Measurements from ENCODE around the gene RNPEPL1. TPM values are rescaled to one million over a fixed set of nuclear protein-coding genes. Genes with fewer than 3 reads are reported as not detected.

Gene RNPEPL1
- total RNA-seq, 2 donors from 2014 or later = 27.2 to 52.7 TPM

GRCh38 chr2:240594511-240595380, 26.5 kb downstream of the RNPEPL1 start:
- no peak overlapping the region for H3K27ac Mint-ChIP-seq
- peaks cover 18% of the 10 kb centered on the region for H3K36me3 Mint-ChIP-seq (ENCODE audit: low read depth)
- no peak for ATAC-seq (replicated peaks)
- H3K9me3 Mint-ChIP-seq = no peaks in the 10 kb centered on the region
- H3K4me1 Mint-ChIP-seq = peaks cover 3% of the 10 kb centered on the region
- no peak overlapping the region for H3K4me3 Mint-ChIP-seq
- H3K27me3 Mint-ChIP-seq = no peaks in the 10 kb centered on the region

GRCh38 chr2:240595381-240596079, 27.2 kb downstream of the RNPEPL1 start:
- H3K36me3 Mint-ChIP-seq (ENCODE audit: low read depth) = peaks cover 18% of the 10 kb centered on the region
- no peaks in the 10 kb centered on the region for H3K9me3 Mint-ChIP-seq
- no peak for ATAC-seq (replicated peaks)
- H3K4me3 Mint-ChIP-seq = no peak overlapping the region
- H3K27me3 Mint-ChIP-seq = no peaks in the 10 kb centered on the region
- H3K4me1 Mint-ChIP-seq = peaks cover 3% of the 10 kb centered on the region
- H3K27ac Mint-ChIP-seq = no peak overlapping the region

DNA sequence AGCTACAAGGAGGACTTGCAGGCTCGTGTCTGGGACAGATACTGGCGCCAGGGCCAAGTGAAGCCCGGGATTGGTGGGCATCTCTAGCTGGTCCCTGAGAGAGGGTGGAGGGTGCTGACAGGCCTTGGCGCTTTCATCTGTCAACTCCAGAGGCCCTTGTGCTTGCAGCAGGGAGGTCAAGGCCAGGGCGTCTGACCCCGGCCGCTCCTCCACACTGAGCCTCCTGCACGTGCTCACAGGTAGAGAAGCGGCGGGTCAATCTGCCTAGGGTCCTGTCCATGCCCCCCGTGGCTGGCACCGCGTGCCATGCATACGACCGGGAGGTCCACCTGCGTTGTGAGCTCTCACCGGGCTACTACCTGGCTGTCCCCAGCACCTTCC, 27.8 kb downstream of the RNPEPL1 start:
- Mint-ChIP-seq H3K4me1 (peaks cover 3% of the 10 kb centered on the region), H3K36me3 (ENCODE audit: low read depth) (peaks cover 18% of the 10 kb centered on the region), H3K4me3 (no peak overlapping the region), H3K27me3 (no peaks in the 10 kb centered on the region), H3K9me3 (no peaks in the 10 kb centered on the region), H3K27ac (no peak overlapping the region)
- no peak for ATAC-seq (replicated peaks)

- Mint-ChIP-seq H3K27me3 (no peaks in the 10 kb centered on the region), H3K4me3 (no peak overlapping the region), H3K36me3 (ENCODE audit: low read depth) (peaks cover 16% of the 10 kb centered on the region), H3K27ac (no peak overlapping the region), H3K9me3 (no peaks in the 10 kb centered on the region), H3K4me1 (peaks cover 1% of the 10 kb centered on the region)
- ATAC-seq (replicated peaks) = no peak
Measured at GRCh38 chr2:240596491-240596931, 28.2 kb downstream of the RNPEPL1 start.

GRCh38 chr2:240597054-240597418, 28.8 kb downstream of the RNPEPL1 start:
- Mint-ChIP-seq H3K4me1 (no peaks in the 10 kb centered on the region), H3K4me3 (no peak overlapping the region), H3K27me3 (no peaks in the 10 kb centered on the region), H3K27ac (no peak overlapping the region), H3K36me3 (ENCODE audit: low read depth) (peaks cover 12% of the 10 kb centered on the region), H3K9me3 (no peaks in the 10 kb centered on the region)
- no peak for ATAC-seq (replicated peaks)

- no peaks in the 10 kb centered on the region for H3K9me3 Mint-ChIP-seq
- H3K4me3 Mint-ChIP-seq = no peak overlapping the region
- H3K36me3 Mint-ChIP-seq (ENCODE audit: low read depth) = peaks cover 8% of the 10 kb centered on the region
- H3K27me3 Mint-ChIP-seq = no peaks in the 10 kb centered on the region
- no peak overlapping the region for H3K27ac Mint-ChIP-seq
- H3K4me1 Mint-ChIP-seq = no peaks in the 10 kb centered on the region
- ATAC-seq (replicated peaks) = no peak
Measured at GRCh38 chr2:240597419-240598181, 29.3 kb downstream of the RNPEPL1 start.

DNA sequence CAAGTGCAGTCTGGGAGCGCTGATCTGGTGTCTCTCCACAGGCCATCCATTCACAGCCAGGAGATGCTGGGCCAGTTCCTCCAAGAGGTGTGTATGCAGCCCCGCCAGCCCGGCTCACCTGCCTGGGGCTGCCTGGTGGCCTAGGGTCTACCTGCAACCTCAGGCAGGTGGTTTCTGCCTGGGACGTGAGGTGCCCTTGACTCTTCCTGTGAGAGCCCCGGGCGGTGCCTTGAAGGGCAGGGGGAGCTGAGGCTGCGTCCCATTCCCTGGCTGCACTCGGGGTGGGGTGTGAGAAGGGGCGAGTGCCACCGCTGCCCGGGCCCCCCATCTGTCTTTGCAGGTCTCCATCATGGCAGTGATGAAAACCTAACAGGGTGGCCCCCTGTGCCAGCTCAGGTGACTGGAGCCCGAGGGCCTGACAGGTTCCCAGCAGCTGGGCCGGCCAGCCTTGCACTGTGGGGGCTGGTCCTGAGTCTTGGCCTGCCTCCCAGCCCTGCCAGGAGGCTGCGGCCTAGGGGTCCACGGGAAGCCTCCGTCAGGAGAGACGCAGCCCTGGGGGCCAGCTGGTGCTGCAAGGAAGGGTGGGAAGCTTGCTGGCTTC, 30.1 kb downstream of the RNPEPL1 start:
- no peak for ATAC-seq (replicated peaks)
- Mint-ChIP-seq H3K9me3 (no peaks in the 10 kb centered on the region), H3K36me3 (ENCODE audit: low read depth) (peaks cover 6% of the 10 kb centered on the region), H3K4me3 (no peak overlapping the region), H3K27ac (no peak overlapping the region), H3K27me3 (no peaks in the 10 kb centered on the region), H3K4me1 (no peaks in the 10 kb centered on the region)

DNA sequence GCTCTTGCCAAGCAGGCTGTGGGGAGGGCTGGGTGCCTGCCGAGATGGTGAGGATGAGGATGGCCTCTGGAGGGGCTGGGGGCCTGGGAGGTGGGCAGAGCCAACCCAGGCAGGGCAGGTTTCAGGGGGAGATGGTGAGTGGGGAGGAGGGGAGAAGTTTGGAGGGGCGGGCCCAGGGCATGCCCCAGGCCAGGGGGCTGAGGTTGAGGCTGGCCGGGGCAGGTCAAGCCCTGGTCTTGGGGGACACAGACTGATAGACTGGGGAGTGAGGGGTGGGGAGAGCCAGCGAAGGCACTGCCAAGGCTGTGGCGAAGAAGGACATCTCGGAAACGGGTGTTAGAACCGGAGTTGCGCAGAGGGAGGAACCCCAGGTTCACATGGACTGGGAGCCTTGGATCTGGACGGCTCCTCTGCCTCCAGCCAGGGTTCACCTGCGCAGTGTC, 30.9 kb downstream of the RNPEPL1 start:
- Mint-ChIP-seq H3K4me3 (no peak overlapping the region), H3K27me3 (no peaks in the 10 kb centered on the region), H3K4me1 (no peaks in the 10 kb centered on the region), H3K36me3 (ENCODE audit: low read depth) (peaks cover 6% of the 10 kb centered on the region), H3K27ac (peak overlapping the region; percentile 33), H3K9me3 (no peaks in the 10 kb centered on the region)
- no peak for ATAC-seq (replicated peaks)

GRCh38 chr2:240600451-240600961, 32.2 kb downstream of the RNPEPL1 start:
- no peaks in the 10 kb centered on the region for H3K27me3 Mint-ChIP-seq
- no peaks in the 10 kb centered on the region for H3K4me1 Mint-ChIP-seq
- no peak overlapping the region for H3K4me3 Mint-ChIP-seq
- H3K27ac Mint-ChIP-seq = no peak overlapping the region
- H3K9me3 Mint-ChIP-seq = no peaks in the 10 kb centered on the region
- ATAC-seq (replicated peaks) = no peak
- peaks cover 6% of the 10 kb centered on the region for H3K36me3 Mint-ChIP-seq (ENCODE audit: low read depth)

DNA sequence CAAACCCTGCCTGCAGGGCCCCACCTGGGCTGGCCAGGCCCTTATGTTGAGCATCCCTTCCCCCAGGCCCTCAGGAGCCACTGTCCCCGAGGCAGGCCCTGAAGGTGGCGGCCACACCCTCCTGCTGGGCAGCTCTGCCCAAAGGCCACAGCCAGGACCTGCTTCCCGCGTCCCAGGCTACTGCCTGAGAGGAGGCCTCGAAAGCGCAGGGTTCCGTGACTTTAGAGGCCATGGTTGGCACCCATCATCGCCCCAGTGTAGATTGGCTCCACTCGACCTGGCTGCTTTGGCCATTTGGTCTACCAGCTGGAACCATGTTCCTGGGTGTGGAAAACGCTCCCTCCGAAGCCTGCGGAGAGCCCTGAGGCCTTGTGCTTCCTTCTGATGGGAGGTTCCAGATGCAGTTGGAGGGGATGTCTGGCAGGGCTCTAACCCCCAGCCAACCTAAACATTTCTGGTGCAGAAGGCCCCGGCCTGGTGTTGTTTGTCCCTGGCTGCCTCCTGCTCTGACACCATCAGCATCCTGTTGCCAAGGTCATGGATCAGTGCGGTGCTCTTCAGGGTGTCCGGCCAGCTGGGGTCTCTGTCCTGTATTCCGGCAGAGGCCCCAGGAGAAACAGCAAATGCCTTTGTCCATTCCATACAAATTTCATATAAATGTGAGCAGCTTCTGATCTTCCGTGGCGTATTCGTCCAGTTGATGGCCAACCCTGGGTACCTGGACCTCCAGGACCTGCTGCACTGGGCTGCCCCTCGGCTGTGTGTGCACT, 33.0 kb downstream of the RNPEPL1 start:
- H3K9me3 Mint-ChIP-seq = no peaks in the 10 kb centered on the region
- H3K4me3 Mint-ChIP-seq = no peak overlapping the region
- no peaks in the 10 kb centered on the region for H3K4me1 Mint-ChIP-seq
- H3K36me3 Mint-ChIP-seq (ENCODE audit: low read depth) = peaks cover 6% of the 10 kb centered on the region
- no peaks in the 10 kb centered on the region for H3K27me3 Mint-ChIP-seq
- no peak for ATAC-seq (replicated peaks)
- H3K27ac Mint-ChIP-seq = no peak overlapping the region

- Mint-ChIP-seq H3K4me1 (no peaks in the 10 kb centered on the region), H3K9me3 (no peaks in the 10 kb centered on the region), H3K27me3 (no peaks in the 10 kb centered on the region), H3K27ac (no peak overlapping the region), H3K36me3 (ENCODE audit: low read depth) (peaks cover 6% of the 10 kb centered on the region), H3K4me3 (no peak overlapping the region)
- no peak for ATAC-seq (replicated peaks)
Measured at GRCh38 chr2:240601831-240602160, 33.5 kb downstream of the RNPEPL1 start.

DNA sequence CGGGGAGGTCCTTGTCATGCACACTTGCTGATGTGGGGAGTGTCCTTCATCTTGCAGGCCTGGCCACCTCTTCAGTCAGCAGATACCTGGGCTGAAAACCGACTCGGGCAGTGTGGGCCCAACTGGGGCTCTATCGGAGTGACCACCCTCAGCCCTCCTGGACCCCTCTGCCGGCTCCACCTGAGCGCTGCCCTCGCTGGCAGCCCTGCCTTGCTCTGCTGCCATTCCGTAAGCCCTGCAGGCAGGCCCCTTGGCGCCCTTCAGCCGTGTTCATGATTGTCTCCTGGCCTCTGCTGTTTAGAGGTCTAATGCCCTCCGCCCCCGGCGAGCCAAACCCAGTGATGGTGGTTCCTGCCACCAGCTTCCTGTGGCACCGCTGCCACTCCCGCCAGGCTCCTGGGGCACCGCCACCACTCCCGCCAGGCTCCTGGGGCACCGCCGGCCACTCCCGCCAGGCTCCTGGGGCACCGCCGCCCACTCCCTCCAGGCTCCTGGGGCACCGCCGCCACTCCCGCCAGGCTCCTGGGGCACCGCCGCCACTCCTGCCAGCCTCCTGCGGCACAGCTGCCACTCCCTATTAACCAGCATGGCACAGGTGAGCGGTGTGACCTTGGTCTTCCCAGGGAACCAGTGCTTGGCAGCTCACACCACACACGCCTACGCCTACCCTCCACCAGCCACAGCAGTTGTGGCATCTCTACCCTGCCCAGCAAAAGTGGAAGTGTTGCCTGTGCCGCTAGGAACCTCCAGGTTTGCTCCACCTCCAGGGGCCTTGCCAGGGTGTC, 34.2 kb downstream of the RNPEPL1 start:
- Mint-ChIP-seq H3K4me1 (no peaks in the 10 kb centered on the region), H3K27ac (no peak overlapping the region), H3K9me3 (no peaks in the 10 kb centered on the region), H3K4me3 (no peak overlapping the region), H3K27me3 (no peaks in the 10 kb centered on the region), H3K36me3 (ENCODE audit: low read depth) (peaks cover 6% of the 10 kb centered on the region)
- ATAC-seq (replicated peaks) = no peak
